ENCODE data around the gene TTC34.
"Not testable (repeated sequence)": the region's sequence is repeated elsewhere in the genome, so short reads cannot be mapped to it uniquely, and the experiment has no call there.

The TTC34 gene

DNA sequence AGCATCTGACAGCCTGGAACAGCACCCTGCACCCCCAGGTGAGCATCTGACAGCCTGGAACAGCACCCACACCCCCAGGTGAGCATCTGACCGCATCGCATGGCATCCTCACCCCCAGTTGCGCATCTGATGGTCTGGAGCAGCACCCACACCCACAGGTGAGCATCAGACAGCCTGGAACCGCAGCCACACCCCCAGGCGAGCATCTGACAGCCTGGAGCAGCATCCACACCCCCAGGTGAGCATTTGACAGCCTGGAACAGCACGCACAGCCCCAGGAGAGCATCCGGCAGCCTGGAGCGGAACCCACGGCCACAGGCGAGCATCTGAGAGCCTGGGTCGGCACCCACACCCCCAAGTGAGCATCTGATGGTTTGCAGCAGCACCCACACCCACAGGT lies 118.6 kb downstream of the TTC34 start:
- H3K9me3 ChIP-seq; H3K36me3 ChIP-seq; H3K27ac ChIP-seq; H3K27me3 ChIP-seq; H3K4me3 ChIP-seq (ENCODE audit: low read depth in 1 of 2, low read length in 1 of 2); H3K4me1 ChIP-seq (ENCODE audit: control insufficient read depth in 1 of 2, insufficient read depth in 1 of 2, low read depth in 1 of 2, low read length in 1 of 2): not testable (repeated sequence)

DNA sequence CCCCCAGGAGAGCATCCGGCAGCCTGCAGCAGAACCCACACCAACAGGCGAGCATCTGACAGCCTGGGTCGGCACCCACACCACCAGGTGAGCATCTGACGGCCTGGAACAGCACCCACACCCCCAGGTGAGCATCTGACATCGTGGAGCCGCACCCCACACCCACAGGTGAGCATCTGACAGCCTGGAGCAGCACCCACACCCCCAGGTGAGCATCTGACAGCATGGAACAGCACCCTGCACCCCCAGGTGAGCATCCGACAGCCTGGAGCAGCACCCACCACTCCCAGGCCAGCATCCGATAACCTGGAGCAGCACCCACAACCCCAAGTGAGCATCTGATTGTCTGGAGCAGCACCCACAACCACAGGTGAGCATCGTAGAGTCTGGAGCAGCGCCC lies 124.8 kb downstream of the TTC34 start:
- not testable (repeated sequence) for H3K9me3 ChIP-seq; H3K27me3 ChIP-seq; H3K4me3 ChIP-seq (ENCODE audit: low read depth in 1 of 2, low read length in 1 of 2)

DNA sequence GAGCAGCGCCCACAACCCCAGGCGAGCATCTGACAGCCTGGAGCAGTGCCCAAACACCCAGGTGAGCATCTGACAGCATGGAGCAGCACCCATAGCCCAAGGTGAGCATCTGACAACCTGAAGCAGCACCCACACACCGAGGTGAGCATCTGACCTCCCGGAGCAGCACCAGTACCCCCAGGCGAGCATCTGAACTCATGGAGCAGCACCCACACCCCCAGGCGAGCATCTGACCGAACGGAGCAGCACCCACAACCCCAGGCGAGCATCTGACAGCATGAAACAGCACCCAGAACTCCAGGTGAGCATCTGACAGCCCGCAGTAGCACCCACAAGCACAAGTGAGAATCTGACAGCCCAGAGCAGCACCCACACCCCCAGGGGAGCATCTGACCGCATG lies 129.8 kb downstream of the TTC34 start:
- H3K4me1 ChIP-seq (ENCODE audit: control insufficient read depth in 1 of 2, insufficient read depth in 1 of 2, low read depth in 1 of 2, low read length in 1 of 2); H3K4me3 ChIP-seq (ENCODE audit: low read depth in 1 of 2, low read length in 1 of 2); H3K9me3 ChIP-seq; H3K27ac ChIP-seq; H3K36me3 ChIP-seq; H3K27me3 ChIP-seq: not testable (repeated sequence)

More for the DNA sequence above, 124.8 kb downstream of the TTC34 start:
- H3K36me3 ChIP-seq; H3K4me1 ChIP-seq (ENCODE audit: control insufficient read depth in 1 of 2, insufficient read depth in 1 of 2, low read depth in 1 of 2, low read length in 1 of 2); H3K27ac ChIP-seq: not testable (repeated sequence)

DNA sequence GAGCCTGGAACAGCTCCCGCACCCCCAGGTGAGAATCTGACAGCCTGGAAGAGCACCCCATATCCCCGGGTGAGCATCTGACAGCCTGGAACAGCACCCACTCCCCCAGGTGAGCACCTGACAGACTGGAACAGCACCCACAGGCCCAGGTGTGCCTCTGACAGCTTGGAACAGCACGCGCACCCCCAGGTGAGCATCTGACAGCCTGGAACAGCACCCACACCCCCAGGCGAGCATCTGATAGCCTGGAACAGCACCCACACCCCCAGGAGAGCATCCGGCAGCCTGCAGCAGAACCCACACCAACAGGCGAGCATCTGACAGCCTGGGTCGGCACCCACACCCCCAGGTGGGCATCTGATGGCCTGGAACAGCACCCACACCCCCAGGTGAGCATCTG lies 141.7 kb downstream of the TTC34 start:
- H3K4me3 ChIP-seq (ENCODE audit: low read depth in 1 of 2, low read length in 1 of 2); H3K27ac ChIP-seq; H3K9me3 ChIP-seq; H3K36me3 ChIP-seq; H3K27me3 ChIP-seq; H3K4me1 ChIP-seq (ENCODE audit: control insufficient read depth in 1 of 2, insufficient read depth in 1 of 2, low read depth in 1 of 2, low read length in 1 of 2): not testable (repeated sequence)

DNA sequence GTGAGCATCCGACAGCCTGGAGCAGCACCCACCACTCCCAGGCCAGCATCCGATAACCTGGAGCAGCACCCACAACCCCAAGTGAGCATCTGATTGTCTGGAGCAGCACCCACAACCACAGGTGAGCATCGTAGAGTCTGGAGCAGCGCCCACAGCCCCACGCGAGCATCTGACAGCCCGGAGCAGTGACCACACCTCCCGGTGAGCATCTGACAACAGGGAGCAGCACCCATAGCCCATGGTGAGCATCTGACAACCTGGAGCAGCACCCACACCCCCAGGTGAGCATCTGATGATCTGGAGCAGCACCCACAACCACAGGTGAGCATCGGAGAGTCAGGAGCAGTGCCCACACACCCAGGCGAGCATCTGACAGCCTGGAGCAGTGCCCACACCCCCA lies 143.6 kb downstream of the TTC34 start:
- H3K27me3 ChIP-seq = peaks cover 14% of the 10 kb centered on the region
- H3K36me3 ChIP-seq; H3K4me1 ChIP-seq (ENCODE audit: control insufficient read depth in 1 of 2, insufficient read depth in 1 of 2, low read depth in 1 of 2, low read length in 1 of 2); H3K9me3 ChIP-seq; H3K27ac ChIP-seq; H3K4me3 ChIP-seq (ENCODE audit: low read depth in 1 of 2, low read length in 1 of 2): not testable (repeated sequence)

DNA sequence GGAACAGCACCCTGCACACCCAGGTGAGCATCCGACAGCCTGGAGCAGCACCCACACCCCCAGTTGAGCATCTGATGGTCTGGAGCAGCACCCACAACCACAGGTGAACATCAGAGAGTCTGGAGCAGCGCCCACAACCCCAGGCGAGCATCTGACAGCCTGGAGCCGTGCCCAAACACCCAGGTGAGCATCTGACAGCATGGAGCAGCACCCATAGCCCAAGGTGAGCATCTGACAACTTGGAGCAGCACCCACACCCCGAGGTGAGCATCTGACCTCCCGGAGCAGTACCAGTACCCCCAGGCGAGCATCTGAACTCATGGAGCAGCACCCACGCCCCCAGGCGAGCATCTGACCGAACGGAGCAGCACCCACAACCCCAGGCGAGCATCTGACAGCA lies 144.4 kb downstream of the TTC34 start:
- H3K4me3 ChIP-seq (ENCODE audit: low read depth in 1 of 2, low read length in 1 of 2); H3K9me3 ChIP-seq; H3K36me3 ChIP-seq; H3K27ac ChIP-seq; H3K4me1 ChIP-seq (ENCODE audit: control insufficient read depth in 1 of 2, insufficient read depth in 1 of 2, low read depth in 1 of 2, low read length in 1 of 2): not testable (repeated sequence)
- peaks cover 16% of the 10 kb centered on the region for H3K27me3 ChIP-seq

DNA sequence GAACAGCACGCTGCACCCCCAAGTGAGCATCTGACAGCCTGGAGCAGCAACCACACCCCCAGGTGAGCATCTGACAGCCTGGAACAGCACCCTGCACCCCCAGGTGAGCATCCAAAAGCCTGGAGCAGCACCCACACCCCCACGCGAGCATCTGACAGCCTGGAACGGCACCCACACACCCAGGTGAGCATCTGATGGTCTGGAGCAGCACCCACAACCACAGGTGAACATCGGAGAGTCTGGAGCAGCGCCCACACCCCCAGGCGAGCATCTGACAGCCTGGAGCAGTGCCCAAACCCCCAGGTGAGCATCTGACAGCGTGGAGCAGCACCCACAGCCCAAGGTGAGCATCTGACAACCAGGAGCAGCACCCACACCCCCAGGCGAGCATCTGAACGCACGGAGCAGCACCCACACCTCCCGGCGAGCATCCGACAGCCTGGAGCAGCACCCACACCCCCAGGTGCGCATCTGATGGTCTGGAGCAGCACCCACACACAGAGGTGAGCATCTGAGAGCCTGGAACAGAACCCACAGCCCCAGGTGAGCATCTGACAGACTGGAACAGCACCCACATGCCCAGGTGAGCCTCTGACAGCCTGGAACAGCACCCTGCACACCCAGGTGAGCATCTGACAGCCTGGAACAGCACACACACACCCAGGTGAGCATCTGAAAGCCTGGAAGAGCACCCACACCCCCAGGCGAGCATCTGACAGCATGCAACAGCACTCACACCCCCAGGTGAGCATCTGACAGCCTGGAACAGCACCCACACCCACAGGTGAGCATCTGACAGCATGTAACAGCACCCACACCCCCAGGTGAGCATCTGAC lies 145.7 kb downstream of the TTC34 start:
- H3K27me3 ChIP-seq = peaks cover 26% of the 10 kb centered on the region
- not testable (repeated sequence) for H3K36me3 ChIP-seq; H3K9me3 ChIP-seq; H3K4me3 ChIP-seq (ENCODE audit: low read depth in 1 of 2, low read length in 1 of 2); H3K4me1 ChIP-seq (ENCODE audit: control insufficient read depth in 1 of 2, insufficient read depth in 1 of 2, low read depth in 1 of 2, low read length in 1 of 2); H3K27ac ChIP-seq

DNA sequence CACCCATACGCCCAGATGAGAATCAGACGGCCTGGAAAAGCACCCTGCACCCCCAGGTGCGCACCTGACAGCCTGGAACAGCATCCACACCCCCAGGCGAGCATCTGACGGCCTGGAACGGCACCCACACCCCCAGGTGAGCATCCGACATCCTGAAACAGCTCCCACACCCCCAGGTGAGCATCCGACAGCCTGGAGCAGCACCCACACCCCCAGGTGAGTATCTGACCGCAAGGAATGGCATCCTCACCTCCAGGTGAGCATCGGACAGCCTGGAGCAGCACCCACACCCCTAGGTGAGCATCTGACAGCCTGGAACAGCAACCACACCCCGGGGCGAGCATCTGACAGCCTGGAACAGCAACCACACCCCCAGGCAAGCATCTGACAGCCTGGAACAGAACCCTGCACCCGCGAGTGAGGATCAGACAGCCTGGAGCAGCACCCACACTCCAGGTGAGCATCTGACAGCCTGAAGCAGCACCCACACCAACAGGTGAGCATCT lies 147.0 kb downstream of the TTC34 start:
- not testable (repeated sequence) for H3K27ac ChIP-seq; H3K4me1 ChIP-seq (ENCODE audit: control insufficient read depth in 1 of 2, insufficient read depth in 1 of 2, low read depth in 1 of 2, low read length in 1 of 2); H3K9me3 ChIP-seq; H3K4me3 ChIP-seq (ENCODE audit: low read depth in 1 of 2, low read length in 1 of 2); H3K36me3 ChIP-seq
- peaks cover 28% of the 10 kb centered on the region for H3K27me3 ChIP-seq

DNA sequence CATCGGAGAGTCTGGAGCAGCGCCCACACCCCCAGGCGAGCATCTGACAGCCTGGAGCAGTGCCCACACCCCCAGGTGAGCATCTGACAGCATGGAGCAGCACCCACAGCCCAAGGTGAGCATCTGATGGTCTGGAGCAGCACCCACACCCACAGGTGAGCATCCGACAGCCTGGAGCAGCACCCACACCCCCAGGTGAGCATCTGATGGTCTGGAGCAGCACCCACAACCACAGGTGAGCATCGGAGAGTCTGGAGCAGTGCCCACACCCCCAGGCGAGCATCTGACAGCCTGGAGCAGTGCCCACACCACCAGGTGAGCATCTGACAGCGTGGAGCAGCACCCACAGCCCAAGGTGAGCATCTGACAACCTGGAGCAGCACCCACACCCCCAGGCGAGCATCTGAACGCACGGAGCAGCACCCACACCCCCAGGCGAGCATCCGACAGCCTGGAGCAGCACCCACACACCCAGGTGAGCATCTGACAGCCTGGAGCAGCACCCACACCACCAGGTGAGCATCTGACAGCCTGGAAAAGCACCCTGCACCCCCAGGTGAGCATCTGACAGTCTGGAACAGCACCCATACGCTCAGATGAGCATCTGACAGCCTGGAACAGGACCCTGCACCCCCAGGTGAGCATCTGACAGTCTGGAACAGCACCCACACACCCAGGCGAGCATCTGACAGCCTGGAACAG lies 147.6 kb downstream of the TTC34 start:
- not testable (repeated sequence) for H3K27ac ChIP-seq; H3K4me3 ChIP-seq (ENCODE audit: low read depth in 1 of 2, low read length in 1 of 2)
- H3K27me3 ChIP-seq = peaks cover 28% of the 10 kb centered on the region

DNA sequence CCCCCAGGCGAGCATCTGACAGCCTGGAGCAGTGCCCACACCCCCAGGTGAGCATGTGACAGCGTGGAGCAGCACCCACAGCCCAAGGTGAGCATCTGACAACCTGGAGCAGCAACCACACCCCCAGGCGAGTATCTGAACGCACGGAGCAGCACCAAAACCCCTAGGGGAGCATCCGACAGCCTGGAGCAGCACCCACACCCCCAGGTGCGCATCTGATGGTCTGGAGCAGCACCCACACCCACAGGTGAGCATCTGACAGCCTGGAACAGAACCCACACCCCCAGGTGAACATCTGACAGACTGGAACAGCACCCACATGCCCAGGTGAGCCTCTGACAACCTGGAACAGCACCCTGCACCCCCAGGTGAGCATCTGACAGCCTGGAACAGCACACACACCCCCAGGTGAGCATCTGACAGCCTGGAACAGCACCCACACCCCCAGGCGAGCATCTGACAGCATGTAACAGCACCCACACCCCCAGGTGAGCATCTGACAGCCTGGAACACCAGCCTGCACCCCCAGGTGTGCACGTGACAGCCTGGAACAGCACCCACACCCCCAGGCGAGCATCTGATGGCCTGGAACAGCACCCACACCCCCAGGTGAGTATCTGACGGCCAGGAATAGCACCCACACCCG lies 148.4 kb downstream of the TTC34 start:
- not testable (repeated sequence) for H3K36me3 ChIP-seq; H3K27ac ChIP-seq; H3K4me1 ChIP-seq (ENCODE audit: control insufficient read depth in 1 of 2, insufficient read depth in 1 of 2, low read depth in 1 of 2, low read length in 1 of 2); H3K9me3 ChIP-seq; H3K4me3 ChIP-seq (ENCODE audit: low read depth in 1 of 2, low read length in 1 of 2)
- peaks cover 28% of the 10 kb centered on the region for H3K27me3 ChIP-seq

More for the DNA sequence above, 147.6 kb downstream of the TTC34 start:
- H3K4me1 ChIP-seq (ENCODE audit: control insufficient read depth in 1 of 2, insufficient read depth in 1 of 2, low read depth in 1 of 2, low read length in 1 of 2); H3K36me3 ChIP-seq; H3K9me3 ChIP-seq: not testable (repeated sequence)

DNA sequence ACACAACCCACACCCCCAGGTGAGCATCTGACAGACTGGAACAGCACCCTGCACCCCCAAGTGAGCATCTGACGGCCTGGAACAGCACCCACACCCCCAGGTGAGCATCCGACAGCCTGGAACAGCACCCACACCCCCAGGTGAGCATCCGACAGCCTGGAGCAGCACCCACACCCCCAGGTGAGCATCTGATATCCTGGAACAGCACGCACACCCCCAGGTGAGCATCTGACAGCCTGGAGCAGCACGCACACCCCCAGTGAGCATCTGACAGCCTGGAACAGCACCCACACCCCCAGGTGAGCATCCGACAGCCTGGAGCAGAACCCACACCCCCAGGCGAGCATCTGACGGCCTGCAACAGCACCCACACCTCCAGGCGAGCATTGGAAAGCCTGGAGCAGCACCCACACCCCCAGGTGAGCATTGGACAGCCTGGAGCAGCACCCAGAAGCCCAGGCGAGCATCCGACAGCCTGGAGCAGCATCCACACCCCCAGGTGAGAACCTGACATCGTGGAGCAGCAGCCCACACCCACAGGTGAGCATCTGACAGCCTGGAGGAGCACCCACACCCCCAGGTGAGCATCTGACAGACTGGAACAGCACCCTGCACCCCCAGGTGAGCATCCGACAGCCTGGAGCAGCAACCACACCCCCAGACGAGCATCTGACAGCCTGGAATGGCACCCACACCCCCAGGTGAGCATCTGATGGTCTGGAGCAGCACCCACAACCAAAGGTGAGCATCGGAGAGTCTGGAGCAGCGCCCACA lies 149.2 kb downstream of the TTC34 start:
- H3K4me3 ChIP-seq (ENCODE audit: low read depth in 1 of 2, low read length in 1 of 2); H3K27ac ChIP-seq; H3K4me1 ChIP-seq (ENCODE audit: control insufficient read depth in 1 of 2, insufficient read depth in 1 of 2, low read depth in 1 of 2, low read length in 1 of 2); H3K9me3 ChIP-seq; H3K36me3 ChIP-seq: not testable (repeated sequence)
- peaks cover 28% of the 10 kb centered on the region for H3K27me3 ChIP-seq

Measured in neutrophil (primary cell).